Stimulated activated effector memory CD8-positive, alpha-beta T cell treated with anti-CD3 and anti-CD28 coated beads, Interleukin-12 subunit alpha, Interleukin-12 subunit beta, amount 100 ng/mL, for 72 hours (primary cell): ENCODE results near the gene GABARAP.

Source experiments
- ATAC-seq: fragments of 150-1000 bp; cut with Tn5 transposase; 2 replicates; pipeline ENCODE4 v1.10.0; 2021
- DNase-seq, 2 donors: peaks; one replicate each; pipeline ENCODE4 v3.0.0; 2021 to 2022; ENCODE audit warnings: low spot score in 2 of 2
- H3K27ac Mint-ChIP-seq: one replicate; pipeline ENCODE4 v1.8.0; 2022; ENCODE audit warnings: mild to moderate bottlenecking, mixed read lengths
- H3K36me3 Mint-ChIP-seq: one replicate; pipeline ENCODE4 v1.8.0; 2022; ENCODE audit warnings: mild to moderate bottlenecking, mixed read lengths
- H3K4me1 Mint-ChIP-seq: one replicate; pipeline ENCODE4 v1.8.0; 2022; ENCODE audit warnings: mixed read lengths
- H3K4me3 Mint-ChIP-seq: one replicate; pipeline ENCODE4 v1.8.0; 2022; ENCODE audit warnings: mild to moderate bottlenecking, mixed read lengths
- H3K9me3 Mint-ChIP-seq: one replicate; pipeline ENCODE4 v1.8.0; 2022; ENCODE audit warnings: mixed read lengths

GABARAP gene

DNA sequence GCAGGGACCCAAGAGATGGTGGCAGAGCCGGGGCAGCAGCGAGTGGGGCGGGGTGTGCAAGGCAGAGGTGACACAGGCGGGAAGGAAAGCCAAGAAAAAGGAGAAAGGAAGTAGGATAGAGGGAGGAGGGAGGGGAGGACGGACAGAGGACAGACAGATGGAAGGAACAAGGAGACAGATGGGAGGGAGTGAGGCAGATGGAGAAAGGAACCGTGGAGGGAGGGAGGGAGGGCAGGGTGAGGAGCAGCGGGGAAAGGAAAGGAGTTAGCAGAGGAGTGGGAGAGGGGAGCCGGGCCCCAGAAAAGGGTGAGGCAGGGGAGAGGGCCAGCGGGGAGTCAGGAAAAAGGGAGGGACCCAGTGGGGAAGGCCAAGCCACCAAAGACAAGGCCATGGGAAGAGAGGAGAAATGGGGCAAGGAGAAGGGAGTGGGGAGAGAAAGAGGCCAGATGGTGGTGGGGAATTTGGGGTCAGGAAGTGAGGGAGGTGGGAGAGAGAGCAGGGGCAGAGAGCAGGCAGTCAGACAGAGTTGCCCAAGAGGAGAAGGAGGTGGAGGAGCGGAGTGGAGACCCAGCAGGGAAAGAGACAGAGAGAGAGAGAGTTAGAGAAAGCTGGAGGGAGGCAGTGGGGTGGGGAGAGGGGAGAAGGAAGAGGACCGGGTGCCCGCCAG is 49.8 kb downstream of the GABARAP start:
- Mint-ChIP-seq H3K27ac (no peak overlapping the region), H3K4me1 (peaks cover 9% of the 10 kb centered on the region), H3K36me3 (no peaks in the 10 kb centered on the region), H3K4me3 (no peak overlapping the region), H3K9me3 (no peaks in the 10 kb centered on the region)
- DNase-seq = no peak
- ATAC-seq = no peak

DNA sequence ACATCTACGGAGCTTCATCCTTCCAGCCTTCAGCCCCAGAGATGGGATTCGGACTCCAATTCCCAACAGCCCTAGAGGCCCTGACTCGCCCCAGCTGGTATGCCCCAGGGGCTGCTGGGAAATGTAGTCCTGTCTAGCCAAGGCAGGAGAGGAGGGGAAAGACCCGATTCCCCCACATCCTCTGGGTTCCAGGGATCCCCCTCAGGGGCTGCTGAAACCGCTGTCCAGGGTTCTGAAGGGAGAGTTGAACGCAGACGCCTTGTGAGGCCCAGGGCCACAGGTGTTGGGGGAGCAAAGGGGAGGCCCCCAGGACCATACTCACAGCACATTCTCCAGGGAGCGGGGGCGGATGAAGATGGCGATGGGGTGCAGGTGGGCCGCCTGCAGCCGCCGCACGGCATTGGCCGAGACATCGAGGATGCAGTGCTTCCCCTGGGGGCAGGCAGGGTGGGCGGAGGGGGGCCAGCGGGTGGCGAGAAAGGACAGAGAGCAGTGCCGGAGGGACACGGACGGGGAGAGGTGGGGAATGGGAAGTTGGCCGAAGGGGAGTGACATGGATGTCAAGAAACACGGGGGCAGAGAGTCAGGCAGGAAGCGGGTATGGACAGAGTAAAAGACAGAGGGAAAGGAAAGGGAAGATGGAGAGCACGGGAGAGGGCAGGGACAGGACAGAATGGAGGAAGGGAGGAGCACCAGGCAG is 50.5 kb downstream of the GABARAP start:
- DNase-seq = no peak
- no peak overlapping the region for H3K27ac Mint-ChIP-seq
- H3K4me3 Mint-ChIP-seq = no peak overlapping the region
- peaks cover 11% of the 10 kb centered on the region for H3K4me1 Mint-ChIP-seq
- no peaks in the 10 kb centered on the region for H3K9me3 Mint-ChIP-seq
- no peak for ATAC-seq
- H3K36me3 Mint-ChIP-seq = no peaks in the 10 kb centered on the region

DNA sequence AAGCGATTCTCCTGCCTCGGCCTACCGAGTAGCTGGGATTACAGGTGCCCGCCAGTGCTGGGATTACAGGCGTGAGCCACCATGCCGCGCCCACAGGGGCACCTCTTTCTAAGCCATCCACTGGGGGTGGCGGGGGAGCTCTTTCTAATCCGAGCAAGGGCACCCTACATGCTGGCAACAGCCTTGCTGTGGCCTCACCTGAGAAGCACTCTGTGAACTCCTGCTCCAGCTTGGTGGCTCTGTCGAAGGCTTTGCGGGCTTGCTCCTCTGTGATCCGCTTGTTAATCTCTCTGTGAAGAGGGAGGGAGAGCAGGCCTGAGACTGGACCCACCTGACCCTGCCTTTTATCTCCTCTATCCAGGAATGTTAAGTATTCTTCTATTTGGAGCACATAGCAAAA is 51.2 kb downstream of the GABARAP start:
- DNase-seq (no peak), ATAC-seq (no peak)
- Mint-ChIP-seq H3K4me3 (no peak overlapping the region), H3K36me3 (no peaks in the 10 kb centered on the region), H3K9me3 (no peaks in the 10 kb centered on the region), H3K4me1 (peaks cover 16% of the 10 kb centered on the region), H3K27ac (no peak overlapping the region)

DNA sequence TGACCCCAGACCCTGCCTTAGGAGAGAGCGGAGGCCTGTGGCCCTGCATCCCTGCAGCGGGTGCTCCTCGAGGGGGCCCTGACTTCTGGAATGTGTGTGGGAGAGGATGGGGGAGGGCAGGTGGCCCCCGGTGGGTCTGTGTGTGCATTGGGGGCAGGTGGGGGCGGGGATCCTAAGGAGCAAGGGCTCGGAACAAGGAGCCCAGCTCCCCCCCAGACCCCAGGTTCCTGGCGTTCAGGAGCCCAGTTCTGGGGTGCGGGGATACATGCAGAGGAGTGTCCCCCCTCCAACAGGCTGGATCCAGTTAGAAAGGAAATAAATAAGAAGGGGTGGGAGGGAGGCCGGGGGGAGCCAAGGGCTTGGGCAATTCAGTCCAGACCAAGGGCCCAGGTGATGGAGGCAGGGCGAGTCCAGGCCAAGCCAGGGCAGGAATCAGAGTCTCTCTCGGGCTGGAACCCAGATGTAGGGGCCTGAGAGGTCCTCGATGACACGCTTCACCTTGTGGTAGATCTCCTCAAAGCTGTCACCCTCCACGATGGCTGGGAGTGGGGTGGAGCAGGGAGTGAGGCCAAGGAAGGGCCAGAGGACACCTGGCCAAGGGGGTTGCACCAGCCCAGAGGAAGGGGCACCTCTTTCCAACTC is 51.9 kb downstream of the GABARAP start:
- H3K4me3 Mint-ChIP-seq = no peak overlapping the region
- no peak for ATAC-seq
- no peaks in the 10 kb centered on the region for H3K9me3 Mint-ChIP-seq
- H3K36me3 Mint-ChIP-seq = no peaks in the 10 kb centered on the region
- no peak for DNase-seq
- H3K27ac Mint-ChIP-seq = no peak overlapping the region
- H3K4me1 Mint-ChIP-seq = peaks cover 16% of the 10 kb centered on the region
